Smooth muscle cell (in vitro differentiated cells): Measurements from ENCODE around the gene SLC16A14. TPM values are rescaled to one million over a fixed set of nuclear protein-coding genes. Genes with fewer than 3 reads are reported as not detected.

Experiments used
- DNase-seq: peaks from one replicate; lab custom pipeline; 2025; ENCODE audit not compliant: unreplicated experiment; lab: John Stamatoyannopoulos, UW
- H2AFZ ChIP-seq: fragments of 200-600 bp; sonication (generic); 2 replicates; pipeline ENCODE4 v1.6.0; 2016; ENCODE audit warnings: antibody characterized with exemption, low read depth, mild to moderate bottlenecking
- H3F3A ChIP-seq: fragments of 200-600 bp; sonication (generic); 2 replicates; pipeline ENCODE4 v1.6.0; 2017; ENCODE audit warnings: antibody characterized with exemption, low read depth
- H3K27ac ChIP-seq: fragments of 200-600 bp; sonication (generic); 2 replicates; pipeline ENCODE4 v1.5.1; 2016; ENCODE audit warnings: low read depth, mild to moderate bottlenecking
- H3K27me3 ChIP-seq: fragments of 200-600 bp; sonication (generic); 2 replicates; pipeline ENCODE4 v1.6.1; 2016; ENCODE audit warnings: low read depth, mild to moderate bottlenecking
- H3K36me3 ChIP-seq: fragments of 200-600 bp; sonication (generic); 2 replicates; pipeline ENCODE4 v1.5.1; 2016; ENCODE audit warnings: low read depth
- H3K4me1 ChIP-seq: fragments of 200-600 bp; sonication (generic); 2 replicates; pipeline ENCODE4 v1.5.1; 2016; ENCODE audit warnings: low read depth
- H3K4me2 ChIP-seq: fragments of 200-600 bp; sonication (generic); 2 replicates; pipeline ENCODE4 v1.6.0; 2016; ENCODE audit warnings: mild to moderate bottlenecking
- H3K4me3 ChIP-seq: fragments of 200-600 bp; sonication (generic); 2 replicates; pipeline ENCODE4 v1.5.1; 2016; ENCODE audit warnings: mild to moderate bottlenecking
- H3K79me2 ChIP-seq: fragments of 200-600 bp; sonication (generic); 2 replicates; pipeline ENCODE4 v1.6.0; 2016; ENCODE audit warnings: low read depth, mild to moderate bottlenecking
- H3K9ac ChIP-seq: fragments of 200-600 bp; sonication (generic); 2 replicates; pipeline ENCODE4 v1.6.0; 2016; ENCODE audit warnings: low read depth
- H3K9me3 ChIP-seq: fragments of 200-600 bp; sonication (generic); replicated peaks from 2 replicates; pipeline ENCODE4 v1.5.1; 2016; ENCODE audit warnings: low read depth
- H4K20me1 ChIP-seq: fragments of 200-600 bp; sonication (generic); 2 replicates; pipeline ENCODE4 v1.6.0; 2016; ENCODE audit warnings: low read depth
- WGBS: methylation state at CpG from one replicate; pipeline ENCODE4 v1.1.7; 2016; ENCODE audit warnings: low lambda C conversion rate; 5-methylcytosine and 5-hydroxymethylcytosine counted together
- polyA plus RNA-seq: library from polyadenylated mRNA; unstranded; fragments of >200 nt; fragmentation: Nextera tagmentation; extraction: Ambion mirVana; gene quantifications from 2 replicates; pipeline ENCODE4 v1.2.1, GENCODE V29; 2016
- total RNA-seq: library from RNA; depleted of rRNA; stranded (reverse); fragments of >200 nt; gene quantifications from 2 replicates; pipeline ENCODE4 v1.2.3, GENCODE V29; 2014
- TF ChIP-seq, protein P1 (sequence below): fragments of 200-600 bp; sonication (generic); IDR thresholded peaks from 2 replicates; pipeline ENCODE4 v1.5.1; 2017; ENCODE audit warnings: borderline replicate concordance, mild to moderate bottlenecking, antibody characterized with exemption; ENCODE audit not compliant: insufficient read depth, poor library complexity, severe bottlenecking

SLC16A14 gene
- total and polyA plus RNA-seq, 2 experiments from 2014 or later = 0.15 to 1.3 TPM

GRCh38 chr2:230097424-230097823 lies 28.7 kb upstream of the SLC16A14 start:
- H4K20me1 ChIP-seq = no peaks in the 10 kb centered on the region
- WGBS = 85% methylated on average over 3 of the region's 3 CpGs
- TF ChIP-seq, protein P1, sequence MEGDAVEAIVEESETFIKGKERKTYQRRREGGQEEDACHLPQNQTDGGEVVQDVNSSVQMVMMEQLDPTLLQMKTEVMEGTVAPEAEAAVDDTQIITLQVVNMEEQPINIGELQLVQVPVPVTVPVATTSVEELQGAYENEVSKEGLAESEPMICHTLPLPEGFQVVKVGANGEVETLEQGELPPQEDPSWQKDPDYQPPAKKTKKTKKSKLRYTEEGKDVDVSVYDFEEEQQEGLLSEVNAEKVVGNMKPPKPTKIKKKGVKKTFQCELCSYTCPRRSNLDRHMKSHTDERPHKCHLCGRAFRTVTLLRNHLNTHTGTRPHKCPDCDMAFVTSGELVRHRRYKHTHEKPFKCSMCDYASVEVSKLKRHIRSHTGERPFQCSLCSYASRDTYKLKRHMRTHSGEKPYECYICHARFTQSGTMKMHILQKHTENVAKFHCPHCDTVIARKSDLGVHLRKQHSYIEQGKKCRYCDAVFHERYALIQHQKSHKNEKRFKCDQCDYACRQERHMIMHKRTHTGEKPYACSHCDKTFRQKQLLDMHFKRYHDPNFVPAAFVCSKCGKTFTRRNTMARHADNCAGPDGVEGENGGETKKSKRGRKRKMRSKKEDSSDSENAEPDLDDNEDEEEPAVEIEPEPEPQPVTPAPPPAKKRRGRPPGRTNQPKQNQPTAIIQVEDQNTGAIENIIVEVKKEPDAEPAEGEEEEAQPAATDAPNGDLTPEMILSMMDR = no peak
- H3K4me3 ChIP-seq = no peak overlapping the region
- no peak overlapping the region for H3K9ac ChIP-seq
- H3K79me2 ChIP-seq = no peaks in the 10 kb centered on the region
- no peaks in the 10 kb centered on the region for H3K36me3 ChIP-seq
- H2AFZ ChIP-seq = no peak overlapping the region
- H3K9me3 ChIP-seq = no peaks in the 10 kb centered on the region
- H3F3A ChIP-seq = no peaks in the 10 kb centered on the region
- no peak overlapping the region for H3K4me2 ChIP-seq
- DNase-seq = no peak
- H3K27ac ChIP-seq = no peak overlapping the region
- no peaks in the 10 kb centered on the region for H3K4me1 ChIP-seq
- no peaks in the 10 kb centered on the region for H3K27me3 ChIP-seq

DNA sequence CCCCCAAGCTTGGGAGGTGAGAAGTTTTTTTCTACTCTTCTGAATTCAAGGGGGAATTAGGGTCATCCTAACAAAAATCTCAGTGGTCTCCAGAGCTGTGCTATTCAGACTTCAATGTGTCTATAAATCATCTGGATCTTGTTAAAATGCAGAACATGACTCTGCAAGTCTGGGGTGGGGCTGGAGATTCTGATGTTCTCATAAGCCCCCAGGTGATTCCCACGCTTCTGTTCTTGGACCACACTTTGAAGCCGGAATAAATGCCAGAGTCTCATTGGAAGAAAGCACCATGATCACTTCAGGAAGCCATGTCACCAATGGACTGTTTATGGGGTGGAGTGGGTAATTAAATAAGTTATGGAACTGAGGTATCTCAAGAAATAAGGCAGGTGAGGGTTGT lies 22.2 kb upstream of the SLC16A14 start:
- Histone ChIP-seq H3K79me2 (no peaks in the 10 kb centered on the region), H3K36me3 (no peaks in the 10 kb centered on the region), H3K9me3 (no peaks in the 10 kb centered on the region), H3K4me2 (no peak overlapping the region), H3K27me3 (no peaks in the 10 kb centered on the region), H3K27ac (no peak overlapping the region), H3K4me3 (no peak overlapping the region), H4K20me1 (no peaks in the 10 kb centered on the region), H3K9ac (no peak overlapping the region), H3F3A (no peaks in the 10 kb centered on the region), H3K4me1 (no peaks in the 10 kb centered on the region), H2AFZ (no peak overlapping the region)
- WGBS = 87% methylated on average over 2 of the region's 2 CpGs
- TF ChIP-seq, protein P1 = no peak
- DNase-seq = no peak

GRCh38 chr2:230085201-230085600 lies 16.5 kb upstream of the SLC16A14 start:
- Histone ChIP-seq H3K36me3 (no peaks in the 10 kb centered on the region), H3K4me1 (no peaks in the 10 kb centered on the region), H4K20me1 (no peaks in the 10 kb centered on the region), H3K79me2 (no peaks in the 10 kb centered on the region), H3K4me3 (no peak overlapping the region), H2AFZ (no peak overlapping the region), H3K9ac (no peak overlapping the region), H3K27ac (no peak overlapping the region), H3F3A (no peaks in the 10 kb centered on the region), H3K9me3 (no peaks in the 10 kb centered on the region), H3K4me2 (no peak overlapping the region), H3K27me3 (no peaks in the 10 kb centered on the region)
- DNase-seq = no peak
- TF ChIP-seq, protein P1 = no peak
- 85% methylated on average over 7 of the region's 7 CpGs for WGBS

DNA sequence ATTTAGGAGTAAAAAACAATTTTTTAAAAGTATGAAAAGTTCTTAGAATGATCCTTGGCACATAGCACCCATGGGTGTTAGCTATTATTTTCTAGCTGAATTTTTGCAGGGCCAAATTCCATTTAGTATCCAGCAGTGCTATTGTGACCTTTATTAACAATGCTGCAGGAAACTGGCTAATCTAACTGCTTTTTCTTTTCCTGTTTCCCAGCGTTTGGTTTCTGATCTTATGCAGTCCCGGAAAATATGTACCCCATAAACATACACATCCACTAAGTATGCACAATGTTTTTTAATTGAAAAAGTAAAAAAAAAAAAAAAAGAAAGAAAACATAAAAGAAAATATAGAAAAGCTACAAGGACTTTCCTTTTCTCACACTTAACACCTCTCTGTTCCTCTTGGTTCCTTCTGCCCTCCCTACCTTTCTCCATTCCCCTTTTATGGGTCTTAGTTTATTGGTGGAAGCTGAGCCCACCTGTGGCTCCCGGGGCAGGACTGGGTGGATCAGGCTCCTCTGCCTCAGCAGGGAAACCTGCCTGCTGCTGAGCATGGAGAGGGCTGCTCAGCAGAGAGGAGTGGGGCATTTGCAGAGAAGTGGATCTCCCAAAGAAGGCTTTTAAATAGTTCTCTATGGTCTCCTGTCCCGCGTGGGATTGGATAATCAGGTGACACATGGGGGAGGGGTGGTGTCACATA lies 9.3 kb upstream of the SLC16A14 start:
- Histone ChIP-seq H3K27me3 (peaks cover 4% of the 10 kb centered on the region), H2AFZ (no peak overlapping the region), H3K36me3 (no peaks in the 10 kb centered on the region), H3K79me2 (no peaks in the 10 kb centered on the region), H4K20me1 (no peaks in the 10 kb centered on the region), H3K4me3 (no peak overlapping the region), H3K4me1 (no peaks in the 10 kb centered on the region), H3K9ac (no peak overlapping the region), H3K9me3 (no peaks in the 10 kb centered on the region), H3F3A (no peaks in the 10 kb centered on the region), H3K27ac (no peak overlapping the region), H3K4me2 (no peak overlapping the region)
- TF ChIP-seq, protein P1 = no peak
- no peak for DNase-seq
- 74% methylated on average over 5 of the region's 5 CpGs for WGBS
